Epithelial cell of prostate (primary cell): ENCODE data around the gene S100A13.
"Not testable (repeated sequence)": the region's sequence is repeated elsewhere in the genome, so short reads cannot be mapped to it uniquely, and the experiment has no call there.

ENCODE experiments used
- DNase-seq: peaks from one replicate; pipeline ENCODE4 v3.0.0-alpha.2; 2011; ENCODE audit warnings: low read depth, low spot score
- H3K27ac ChIP-seq: fragments of 450-650 bp; 2 replicates; pipeline ENCODE4 v1.5.1; 2017; ENCODE audit warnings: mild to moderate bottlenecking

Gene S100A13

DNA sequence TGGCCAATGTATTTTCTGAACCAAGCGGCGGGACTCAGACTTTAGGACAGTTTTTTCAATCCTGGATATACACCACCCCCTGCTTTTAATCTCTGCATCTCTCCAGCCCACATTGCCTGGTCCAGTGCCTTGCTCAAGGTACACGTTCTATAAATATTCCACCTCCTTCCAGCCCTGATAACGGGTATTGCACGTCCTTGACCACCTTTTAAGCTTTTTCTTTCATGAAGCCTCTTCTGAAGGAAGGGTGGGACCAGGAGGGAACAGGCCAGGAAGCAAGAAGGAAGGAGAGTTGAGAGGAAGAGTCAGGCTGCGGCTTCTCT is 17.8 kb downstream of the S100A13 start:
- peak overlapping the region; percentile 100 for H3K27ac ChIP-seq
- no peak for DNase-seq

GRCh38 chr1:153608742-153609584 is 18.3 kb downstream of the S100A13 start:
- DNase-seq: peak; percentile 86
- H3K27ac ChIP-seq: peak overlapping the region; percentile 100

- peak overlapping the region; percentile 100 for H3K27ac ChIP-seq
- DNase-seq: no peak
These were observed 19.1 kb downstream of the S100A13 start for GRCh38 chr1:153608089-153608682.

GRCh38 chr1:153607381-153607780 is 19.9 kb downstream of the S100A13 start:
- DNase-seq: no peak
- H3K27ac ChIP-seq: peak overlapping the region; percentile 100

DNA sequence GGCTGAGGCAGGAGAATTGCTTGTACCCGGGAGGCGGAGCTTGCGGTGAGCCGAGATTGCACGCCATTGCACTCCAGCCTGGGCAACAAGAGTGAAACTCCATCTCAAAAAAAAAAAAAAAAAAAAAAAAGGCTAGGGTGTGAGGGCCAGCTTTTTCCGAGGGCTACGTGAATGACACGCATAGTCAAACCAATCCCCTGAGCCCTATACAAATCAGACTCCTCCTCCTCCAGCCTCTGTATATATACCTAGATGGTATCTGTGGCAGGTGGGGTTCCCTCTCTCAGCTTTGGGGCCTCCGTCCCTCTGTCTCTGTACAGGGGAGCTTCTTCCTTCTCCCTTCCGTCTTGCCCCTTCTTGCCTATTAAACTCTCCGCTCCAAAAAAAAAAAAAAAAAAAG is 21.1 kb downstream of the S100A13 start:
- peak overlapping the region; percentile 100 for H3K27ac ChIP-seq

DNA sequence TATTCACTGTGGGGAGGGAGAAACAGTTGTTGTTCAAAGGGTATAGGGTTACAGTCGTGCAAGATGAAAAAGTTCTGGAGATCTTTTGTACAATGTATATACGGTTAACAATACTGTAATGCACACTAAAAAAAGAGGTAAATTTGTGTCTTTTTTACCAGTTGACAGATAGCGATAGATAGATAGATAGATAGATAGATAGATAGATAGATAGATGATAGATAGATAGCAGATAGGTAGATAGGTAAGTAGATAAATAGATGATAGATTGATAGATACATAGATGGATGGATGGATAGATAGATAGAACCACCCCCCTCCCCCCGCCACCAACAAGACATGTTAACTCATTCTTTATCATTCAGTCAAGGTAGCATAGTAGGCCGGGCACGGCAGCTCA is 24.6 kb downstream of the S100A13 start:
- H3K27ac ChIP-seq: peak overlapping the region; percentile 100
- no peak for DNase-seq

More for the DNA sequence above, 21.1 kb downstream of the S100A13 start:
- no peak for DNase-seq

GRCh38 chr1:153599847-153600246 is 27.5 kb downstream of the S100A13 start:
- H3K27ac ChIP-seq: peak overlapping the region; percentile 50
- DNase-seq: no peak

DNA sequence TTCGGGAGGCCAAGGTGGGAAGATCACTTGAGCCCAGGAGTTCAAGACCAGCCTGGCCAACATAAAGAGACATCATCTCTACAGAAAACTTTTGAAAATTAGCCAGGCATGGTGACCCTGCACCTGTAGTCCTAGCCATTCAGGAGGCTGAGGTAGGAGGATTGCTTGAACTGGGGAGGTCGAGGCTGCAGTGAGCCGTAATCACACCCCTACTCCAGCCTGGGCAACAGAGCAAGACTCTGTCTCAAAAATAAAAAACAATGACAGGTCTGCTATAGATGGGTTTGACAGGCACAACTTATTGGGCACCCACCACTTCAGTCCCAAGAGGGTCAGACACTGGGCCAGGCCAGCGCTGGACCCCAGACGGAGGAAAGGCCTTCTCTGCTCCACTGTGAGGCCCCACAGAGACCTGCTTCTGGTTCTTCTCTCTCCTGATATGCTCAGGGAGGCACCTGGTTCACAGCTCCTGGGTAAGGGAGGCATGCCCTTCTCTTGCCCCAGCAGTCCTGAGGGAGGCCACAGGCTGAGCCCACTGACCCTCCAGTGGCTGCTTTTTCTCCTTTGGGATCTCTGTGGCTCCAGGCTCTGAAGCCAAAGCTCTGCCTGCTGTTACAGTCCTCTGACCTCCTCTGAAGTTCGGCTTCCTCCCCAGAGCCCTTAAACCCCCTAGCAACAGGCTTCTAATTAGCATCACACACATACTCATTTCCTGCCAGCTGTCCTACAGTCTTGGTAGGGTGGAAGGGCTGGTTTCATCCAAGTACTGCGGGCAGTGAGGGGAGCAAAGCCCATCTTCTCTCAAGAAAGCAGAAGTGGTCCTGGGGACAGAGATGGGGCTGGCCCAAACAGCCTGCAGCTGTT is 28.8 kb downstream of the S100A13 start:
- no peak for DNase-seq
- H3K27ac ChIP-seq: peak overlapping the region; percentile 50

GRCh38 chr1:153597206-153597605 is 30.1 kb downstream of the S100A13 start:
- DNase-seq: no peak
- peak overlapping the region; percentile 50 for H3K27ac ChIP-seq

- H3K27ac ChIP-seq: no peak overlapping the region
- no peak for DNase-seq
These were observed 34.6 kb downstream of the S100A13 start for GRCh38 chr1:153592748-153593147.

GRCh38 chr1:153588482-153588881 is 38.8 kb downstream of the S100A13 start:
- H3K27ac ChIP-seq: no peak overlapping the region
- DNase-seq: no peak

DNA sequence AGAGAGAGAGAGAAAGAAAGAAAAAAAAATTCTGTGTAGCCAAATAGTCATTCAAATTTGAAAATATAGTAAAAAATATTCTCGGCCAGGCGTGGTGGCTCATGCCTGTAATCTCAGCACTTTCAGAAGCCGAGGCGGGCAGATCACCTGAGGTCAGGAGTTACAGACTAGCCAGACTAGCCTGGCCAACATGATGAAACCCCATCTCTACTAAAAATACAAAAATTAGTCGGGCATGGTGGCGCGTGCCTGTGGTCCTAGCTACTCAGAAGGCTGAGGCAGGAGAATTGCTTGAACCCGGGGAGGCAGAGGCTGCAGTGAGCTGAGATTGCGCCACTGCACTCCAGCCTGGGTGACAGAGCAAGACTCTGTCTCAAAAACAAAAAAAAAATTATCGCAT is 39.3 kb downstream of the S100A13 start:
- H3K27ac ChIP-seq, DNase-seq: not testable (repeated sequence)

GRCh38 chr1:153587314-153587713 is 40.0 kb downstream of the S100A13 start:
- H3K27ac ChIP-seq: no peak overlapping the region
- DNase-seq: no peak

DNA sequence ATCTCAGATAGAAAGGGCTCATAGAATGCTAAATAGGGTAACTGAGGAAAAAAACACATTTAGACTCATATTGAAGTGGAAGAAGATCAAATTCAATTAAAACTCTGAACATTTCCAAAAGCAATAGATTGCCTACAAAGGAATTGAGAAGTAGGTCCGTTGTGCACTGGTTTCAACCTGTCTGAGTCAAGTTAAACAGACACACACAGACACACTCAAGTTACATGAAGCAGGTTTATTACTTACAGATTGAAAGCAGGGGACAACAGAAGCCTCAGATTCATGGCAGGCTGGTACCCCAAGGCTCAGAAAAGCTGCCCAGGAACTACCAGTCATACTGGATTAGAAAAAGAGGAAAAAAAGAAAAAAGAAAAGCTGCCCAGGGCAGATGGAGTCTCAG is 41.0 kb downstream of the S100A13 start:
- no peak for DNase-seq
- no peak overlapping the region for H3K27ac ChIP-seq

GRCh38 chr1:153585006-153585405 is 42.3 kb downstream of the S100A13 start:
- no peak for DNase-seq

DNA sequence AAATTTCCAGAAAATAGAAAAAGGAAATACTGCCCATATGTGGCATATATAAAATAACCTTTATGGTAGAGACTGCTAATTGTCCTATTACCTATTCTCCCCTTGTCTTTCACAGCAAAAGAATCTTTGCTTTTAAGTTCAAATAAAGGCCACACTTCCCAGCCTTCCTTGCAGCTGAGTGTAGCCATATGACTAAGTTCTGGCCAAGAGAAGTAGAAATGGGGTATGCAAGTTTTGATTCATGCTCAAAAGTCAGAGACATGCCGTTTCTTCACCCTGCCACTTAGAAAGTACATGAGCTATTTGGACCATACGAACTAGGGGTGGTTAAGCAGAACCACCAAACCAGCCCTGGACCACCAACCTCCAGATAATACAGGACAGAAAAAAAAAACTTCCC is 43.3 kb downstream of the S100A13 start:
- no peak overlapping the region for H3K27ac ChIP-seq
- no peak for DNase-seq

More at GRCh38 chr1:153585006-153585405, 42.3 kb downstream of the S100A13 start:
- H3K27ac ChIP-seq: no peak overlapping the region

DNA sequence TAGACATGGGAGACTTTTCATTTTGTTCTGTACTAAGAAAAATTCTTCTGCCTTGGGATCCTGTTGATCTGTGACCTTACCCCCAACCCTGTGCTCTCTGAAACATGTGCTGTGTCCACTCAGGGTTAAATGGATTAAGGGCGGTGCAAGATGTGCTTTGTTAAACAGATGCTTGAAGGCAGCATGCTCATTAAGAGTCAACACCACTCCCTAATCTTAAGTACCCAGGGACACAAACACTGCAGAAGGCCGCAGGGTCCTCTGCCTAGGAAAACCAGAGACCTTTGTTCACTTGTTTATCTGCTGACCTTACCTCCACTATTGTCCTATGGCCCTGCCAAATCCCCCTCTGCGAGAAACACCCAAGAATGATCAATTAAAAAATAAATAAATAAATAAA is 43.8 kb downstream of the S100A13 start:
- H3K27ac ChIP-seq, DNase-seq: not testable (repeated sequence)

- H3K27ac ChIP-seq, DNase-seq: not testable (repeated sequence)
These were observed 44.5 kb downstream of the S100A13 start for GRCh38 chr1:153582836-153583235.

DNA sequence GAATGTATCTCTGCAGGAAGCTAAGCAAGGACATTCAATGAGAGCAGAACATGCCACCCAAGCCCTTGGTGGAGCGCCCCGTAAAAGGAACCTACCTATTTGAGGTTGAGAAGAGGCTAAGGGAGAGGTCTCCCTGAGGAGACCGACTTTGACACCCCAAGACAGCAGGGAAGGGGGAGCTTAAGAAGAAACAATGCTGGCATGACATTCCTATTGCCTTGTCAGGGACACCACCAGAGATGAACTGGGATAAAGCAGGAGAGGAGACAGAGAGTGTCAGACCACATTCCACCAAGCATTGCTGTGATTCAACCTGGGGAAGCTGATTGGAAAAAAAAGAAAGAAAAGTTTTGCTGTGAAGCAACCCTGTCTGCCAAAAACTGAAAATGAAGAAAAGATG is 48.4 kb downstream of the S100A13 start:
- H3K27ac ChIP-seq: no peak overlapping the region
- no peak for DNase-seq

DNA sequence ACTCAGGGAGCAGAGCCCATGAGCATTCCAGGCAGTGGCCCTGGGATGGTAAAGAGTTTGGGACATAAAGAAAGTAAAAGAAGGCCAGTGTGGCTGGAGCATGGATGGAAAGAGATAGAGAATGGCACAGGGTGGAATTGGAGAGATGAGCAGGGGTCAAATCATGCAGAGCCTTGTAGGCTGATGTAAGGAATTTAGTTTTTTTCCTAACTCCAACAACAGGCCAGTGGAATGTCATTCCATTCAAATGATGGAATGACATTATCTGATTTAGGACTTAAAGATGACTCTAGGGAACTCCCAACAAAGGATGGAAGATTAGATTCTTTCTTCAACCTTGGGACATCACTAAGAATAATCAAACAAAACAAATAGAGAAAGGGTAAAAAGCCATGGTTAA is 48.8 kb downstream of the S100A13 start:
- H3K27ac ChIP-seq: no peak overlapping the region
- DNase-seq: no peak

DNA sequence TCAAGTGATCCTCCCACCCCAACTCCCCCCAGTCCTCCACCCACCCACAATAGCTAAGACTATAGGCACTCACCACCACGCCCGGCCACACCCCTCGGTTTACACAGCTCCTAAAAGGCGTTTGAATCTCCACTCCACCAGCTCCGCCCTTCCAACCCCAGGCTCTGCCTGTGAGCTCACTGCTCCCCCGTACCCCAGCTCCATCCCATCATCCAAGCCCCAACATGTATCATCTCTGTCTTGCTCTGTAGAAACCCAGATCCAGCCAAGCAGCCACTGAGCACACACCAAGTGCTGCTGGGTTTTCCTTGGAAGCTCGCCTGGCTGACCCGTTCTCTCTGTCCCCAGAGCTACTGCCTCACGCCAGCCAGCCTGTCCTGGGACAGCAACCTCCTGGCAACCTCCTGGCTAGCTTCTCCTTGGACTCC is 49.7 kb downstream of the S100A13 start:
- H3K27ac ChIP-seq: no peak overlapping the region
- DNase-seq: no peak
